Epithelial cell of esophagus (primary cell): Measurements from ENCODE around the gene FIG4.

Experiments used
- DNase-seq: peaks from one replicate; pipeline ENCODE4 v3.0.0; 2010; ENCODE audit warnings: low read depth
- H3K4me3 ChIP-seq: 2 replicates; pipeline ENCODE4 v1.5.1; 2011; ENCODE audit warnings: mild to moderate bottlenecking, low read length, control low read depth
- TF ChIP-seq, protein P1 (sequence below): IDR thresholded peaks from 2 replicates; pipeline ENCODE4 v1.5.1; 2011; ENCODE audit warnings: low read depth, mild to moderate bottlenecking, low read length, control low read depth, inconsistent platforms; ENCODE audit not compliant: insufficient read depth; ENCODE audit errors: missing control alignments

The FIG4 gene

GRCh38 chr6:109690737-109691621 lies at the start of gene FIG4, which contains the start of gene AK9:
FIG4 (plus strand) TSS chr6:109691296; CDS start chr6:109691436, 140 bp downstream.
AK9 (minus strand) TSS chr6:109691202; CDS start chr6:109675745, 15,457 bp downstream.
- DNase-seq, result peak; percentile 95
- H3K4me3 ChIP-seq, result peak within 1 kb of the TSS; percentile 80
- TF ChIP-seq, protein P1, sequence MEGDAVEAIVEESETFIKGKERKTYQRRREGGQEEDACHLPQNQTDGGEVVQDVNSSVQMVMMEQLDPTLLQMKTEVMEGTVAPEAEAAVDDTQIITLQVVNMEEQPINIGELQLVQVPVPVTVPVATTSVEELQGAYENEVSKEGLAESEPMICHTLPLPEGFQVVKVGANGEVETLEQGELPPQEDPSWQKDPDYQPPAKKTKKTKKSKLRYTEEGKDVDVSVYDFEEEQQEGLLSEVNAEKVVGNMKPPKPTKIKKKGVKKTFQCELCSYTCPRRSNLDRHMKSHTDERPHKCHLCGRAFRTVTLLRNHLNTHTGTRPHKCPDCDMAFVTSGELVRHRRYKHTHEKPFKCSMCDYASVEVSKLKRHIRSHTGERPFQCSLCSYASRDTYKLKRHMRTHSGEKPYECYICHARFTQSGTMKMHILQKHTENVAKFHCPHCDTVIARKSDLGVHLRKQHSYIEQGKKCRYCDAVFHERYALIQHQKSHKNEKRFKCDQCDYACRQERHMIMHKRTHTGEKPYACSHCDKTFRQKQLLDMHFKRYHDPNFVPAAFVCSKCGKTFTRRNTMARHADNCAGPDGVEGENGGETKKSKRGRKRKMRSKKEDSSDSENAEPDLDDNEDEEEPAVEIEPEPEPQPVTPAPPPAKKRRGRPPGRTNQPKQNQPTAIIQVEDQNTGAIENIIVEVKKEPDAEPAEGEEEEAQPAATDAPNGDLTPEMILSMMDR, result peak; percentile 29

GRCh38 chr6:109644131-109644530 lies 47.0 kb upstream of the FIG4 start:
- TF ChIP-seq, protein P1, result no peak
- H3K4me3 ChIP-seq, result no peak overlapping the region
- no peak for DNase-seq

GRCh38 chr6:109653264-109653663 lies 37.8 kb upstream of the FIG4 start:
- no peak for DNase-seq
- H3K4me3 ChIP-seq, result no peak overlapping the region
- TF ChIP-seq, protein P1, result no peak

- DNase-seq, result no peak
- no peak overlapping the region for H3K4me3 ChIP-seq
- TF ChIP-seq, protein P1, result no peak
Measured at GRCh38 chr6:109655761-109656262, 35.3 kb upstream of the FIG4 start.

GRCh38 chr6:109660526-109661320 lies 30.4 kb upstream of the FIG4 start:
- TF ChIP-seq, protein P1, result no peak
- no peak overlapping the region for H3K4me3 ChIP-seq
- peak; percentile 58 for DNase-seq

- peak; percentile 14 for DNase-seq
- no peak overlapping the region for H3K4me3 ChIP-seq
- TF ChIP-seq, protein P1, result no peak
Measured at GRCh38 chr6:109662192-109662591, 28.9 kb upstream of the FIG4 start.
